Memory B cell (primary cell): ENCODE results near the gene BEAN1.
"Not testable (repeated sequence)": the region's sequence is repeated elsewhere in the genome, so short reads cannot be mapped to it uniquely, and the experiment has no call there.

ENCODE experiments used
- ATAC-seq: fragments of 150-1000 bp; cut with Tn5 transposase; 2 replicates; pipeline ENCODE4 v1.10.0; 2021; ENCODE audit warnings: low read depth, mild to moderate bottlenecking, moderate library complexity
- DNase-seq, 2 donors: peaks; one replicate each; pipeline ENCODE4 v3.0.0; 2022; ENCODE audit warnings: low spot score in 2 of 2
- H3K27ac Mint-ChIP-seq: one replicate; pipeline ENCODE4 v1.8.0; 2022; ENCODE audit warnings: mild to moderate bottlenecking, moderate library complexity, mixed read lengths
- H3K27me3 Mint-ChIP-seq: one replicate; pipeline ENCODE4 v1.8.0; 2022; ENCODE audit warnings: mixed read lengths
- H3K36me3 Mint-ChIP-seq: one replicate; pipeline ENCODE4 v1.8.0; 2022; ENCODE audit warnings: mild to moderate bottlenecking, mixed read lengths
- H3K4me1 Mint-ChIP-seq: one replicate; pipeline ENCODE4 v1.8.0; 2022; ENCODE audit warnings: mixed read lengths
- H3K4me3 Mint-ChIP-seq: one replicate; pipeline ENCODE4 v1.8.0; 2022; ENCODE audit warnings: mild to moderate bottlenecking, moderate library complexity, mixed read lengths
- H3K9me3 Mint-ChIP-seq: one replicate; pipeline ENCODE4 v1.8.0; 2022; ENCODE audit warnings: mixed read lengths

The BEAN1 gene

DNA sequence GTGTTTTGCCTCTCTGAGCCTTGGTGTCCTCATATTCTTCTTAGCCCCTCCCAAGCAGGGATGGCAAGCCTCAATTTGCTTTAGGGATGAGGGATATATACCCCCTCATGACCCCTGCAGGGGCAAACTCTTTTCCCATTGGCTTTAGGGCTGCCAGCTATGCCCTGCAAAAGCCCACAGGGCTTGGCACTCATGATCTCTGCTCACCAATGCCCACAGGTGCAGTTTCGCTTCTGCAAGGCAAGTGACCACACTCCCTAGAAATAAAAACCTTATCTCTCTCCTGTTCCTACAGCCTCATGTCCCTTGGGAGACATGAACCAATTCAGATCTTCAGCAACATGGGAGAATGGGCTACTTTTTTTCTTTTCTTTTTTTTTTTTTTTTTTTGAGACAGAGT lies 8.8 kb downstream of the BEAN1 start:
- H3K4me1 Mint-ChIP-seq, result no peaks in the 10 kb centered on the region
- no peak overlapping the region for H3K27ac Mint-ChIP-seq
- DNase-seq (no peak), ATAC-seq (no peak)
- H3K27me3 Mint-ChIP-seq, result peaks cover 28% of the 10 kb centered on the region
- H3K4me3 Mint-ChIP-seq, result no peak overlapping the region
- no peaks in the 10 kb centered on the region for H3K36me3 Mint-ChIP-seq
- no peaks in the 10 kb centered on the region for H3K9me3 Mint-ChIP-seq

DNA sequence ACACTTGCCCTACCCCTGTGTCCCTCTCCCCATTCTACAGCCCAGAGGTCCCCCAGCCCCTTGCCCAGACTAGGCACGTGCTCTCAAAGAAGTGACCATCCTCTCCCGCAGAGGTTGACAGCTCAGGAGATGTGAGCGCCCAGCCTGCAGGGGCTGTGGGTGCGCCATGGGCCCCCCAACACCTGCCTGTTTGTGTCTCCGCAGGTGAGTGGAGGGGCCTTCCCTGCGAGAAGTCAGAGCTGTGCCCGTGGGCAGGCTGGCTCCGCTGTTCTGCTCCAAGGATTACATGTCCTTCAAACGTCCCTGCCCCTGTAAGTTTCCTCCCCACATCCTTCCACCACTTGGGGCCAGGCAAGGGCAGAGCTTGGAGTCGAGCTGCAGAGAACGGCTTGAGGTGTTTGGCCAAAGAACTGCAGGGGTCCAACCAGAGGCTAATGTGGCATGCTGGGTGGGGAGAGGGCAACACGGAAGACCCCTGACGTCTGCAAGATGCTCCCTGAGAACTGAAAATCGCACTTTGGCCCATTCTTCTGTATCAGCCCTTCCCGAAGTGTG lies 10.4 kb downstream of the BEAN1 start:
- Mint-ChIP-seq H3K27ac (no peak overlapping the region), H3K27me3 (peaks cover 29% of the 10 kb centered on the region), H3K9me3 (no peaks in the 10 kb centered on the region), H3K4me3 (no peak overlapping the region), H3K36me3 (no peaks in the 10 kb centered on the region), H3K4me1 (no peaks in the 10 kb centered on the region)
- DNase-seq, result no peak
- ATAC-seq, result no peak

DNA sequence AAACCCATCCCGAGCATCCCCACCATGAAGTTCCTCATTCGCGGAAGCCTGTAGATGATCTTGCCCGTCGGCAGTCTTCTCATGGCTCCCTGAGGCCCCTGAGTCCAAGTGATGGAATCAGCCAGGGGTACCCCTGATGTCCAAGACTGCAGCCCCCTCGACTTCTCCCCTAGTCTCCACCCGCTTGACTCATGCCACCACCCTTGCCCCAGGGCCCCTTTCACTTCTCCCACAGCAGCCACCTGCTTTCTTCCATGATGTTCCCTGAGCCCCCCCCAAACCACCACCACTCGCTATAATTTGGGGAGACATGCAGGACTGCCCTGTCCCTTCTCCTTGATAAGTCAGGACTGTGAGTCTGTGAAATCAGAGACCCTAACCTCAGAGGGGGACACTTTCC lies 11.4 kb downstream of the BEAN1 start:
- ATAC-seq (no peak), DNase-seq (no peak)
- Mint-ChIP-seq H3K27me3 (peaks cover 22% of the 10 kb centered on the region), H3K4me1 (no peaks in the 10 kb centered on the region), H3K4me3 (no peak overlapping the region), H3K27ac (no peak overlapping the region), H3K9me3 (no peaks in the 10 kb centered on the region), H3K36me3 (no peaks in the 10 kb centered on the region)

DNA sequence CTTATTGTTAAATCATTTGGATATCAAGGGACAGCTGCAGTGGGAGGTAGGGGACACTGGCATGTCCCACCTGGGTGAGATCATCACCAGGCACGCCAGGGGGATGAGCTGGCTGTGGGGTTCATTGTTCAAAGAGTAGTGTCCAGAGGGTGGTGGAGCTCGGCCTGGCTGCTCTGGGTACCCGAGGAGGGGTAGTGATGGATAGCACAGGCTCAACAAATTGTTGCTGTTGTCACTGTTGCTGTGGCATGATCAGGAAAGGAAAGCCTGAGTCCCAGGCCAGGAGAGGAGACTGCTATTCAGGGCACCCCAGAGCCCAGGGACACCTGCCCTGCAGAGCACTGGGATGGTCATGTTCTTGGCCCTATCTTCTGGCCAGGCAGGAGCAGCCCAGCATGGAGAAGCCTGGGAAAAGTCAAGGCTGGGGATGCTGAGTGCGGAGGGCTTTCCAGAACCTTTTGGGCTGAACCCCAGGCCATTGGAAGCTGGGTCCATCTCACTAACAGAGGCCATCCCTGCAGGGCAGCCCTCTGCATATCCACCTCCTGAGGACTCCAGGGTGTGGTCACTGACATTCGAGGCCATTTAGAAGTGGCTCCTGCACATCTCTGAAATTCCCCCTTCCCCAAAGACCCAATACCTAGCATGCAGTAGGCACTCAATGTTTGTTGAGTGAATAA lies 12.1 kb downstream of the BEAN1 start:
- Mint-ChIP-seq H3K4me3 (no peak overlapping the region), H3K4me1 (no peaks in the 10 kb centered on the region), H3K27ac (no peak overlapping the region), H3K9me3 (no peaks in the 10 kb centered on the region), H3K36me3 (no peaks in the 10 kb centered on the region), H3K27me3 (peaks cover 24% of the 10 kb centered on the region)
- DNase-seq, result no peak
- ATAC-seq, result no peak

GRCh38 chr16:66440271-66440802 lies 13.2 kb downstream of the BEAN1 start:
- Mint-ChIP-seq H3K4me3 (no peak overlapping the region), H3K27ac (no peak overlapping the region), H3K27me3 (peaks cover 25% of the 10 kb centered on the region), H3K36me3 (no peaks in the 10 kb centered on the region), H3K9me3 (no peaks in the 10 kb centered on the region), H3K4me1 (no peaks in the 10 kb centered on the region)
- DNase-seq, result no peak
- ATAC-seq, result no peak

DNA sequence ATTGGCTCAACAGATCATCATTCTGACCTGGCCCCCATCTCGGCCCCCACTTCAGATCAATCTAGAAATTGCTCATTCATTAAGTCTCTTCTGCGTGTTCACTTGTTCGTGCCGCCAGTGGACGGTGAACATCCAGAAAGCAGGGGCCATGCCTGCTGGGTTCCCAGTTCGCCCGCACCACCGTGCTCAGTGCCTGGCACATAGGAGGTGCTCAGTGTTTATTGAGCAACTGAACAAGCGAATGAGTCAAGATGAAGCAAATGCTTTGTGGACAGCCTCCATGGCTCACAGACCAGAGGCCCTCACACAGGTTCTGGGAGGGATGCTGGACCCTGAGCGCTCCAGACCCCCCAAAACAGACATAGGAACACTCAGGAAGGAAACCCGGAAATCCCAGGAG lies 13.9 kb downstream of the BEAN1 start:
- Mint-ChIP-seq H3K9me3 (no peaks in the 10 kb centered on the region), H3K4me1 (no peaks in the 10 kb centered on the region), H3K4me3 (no peak overlapping the region), H3K27me3 (peaks cover 28% of the 10 kb centered on the region), H3K36me3 (no peaks in the 10 kb centered on the region), H3K27ac (no peak overlapping the region)
- ATAC-seq (no peak), DNase-seq (no peak)

- no peak for DNase-seq
- no peak for ATAC-seq
- no peaks in the 10 kb centered on the region for H3K9me3 Mint-ChIP-seq
- H3K4me3 Mint-ChIP-seq, result no peak overlapping the region
- H3K4me1 Mint-ChIP-seq, result no peaks in the 10 kb centered on the region
- no peak overlapping the region for H3K27ac Mint-ChIP-seq
- no peaks in the 10 kb centered on the region for H3K36me3 Mint-ChIP-seq
- peaks cover 31% of the 10 kb centered on the region for H3K27me3 Mint-ChIP-seq
These were observed 14.7 kb downstream of the BEAN1 start for GRCh38 chr16:66441586-66442375.

DNA sequence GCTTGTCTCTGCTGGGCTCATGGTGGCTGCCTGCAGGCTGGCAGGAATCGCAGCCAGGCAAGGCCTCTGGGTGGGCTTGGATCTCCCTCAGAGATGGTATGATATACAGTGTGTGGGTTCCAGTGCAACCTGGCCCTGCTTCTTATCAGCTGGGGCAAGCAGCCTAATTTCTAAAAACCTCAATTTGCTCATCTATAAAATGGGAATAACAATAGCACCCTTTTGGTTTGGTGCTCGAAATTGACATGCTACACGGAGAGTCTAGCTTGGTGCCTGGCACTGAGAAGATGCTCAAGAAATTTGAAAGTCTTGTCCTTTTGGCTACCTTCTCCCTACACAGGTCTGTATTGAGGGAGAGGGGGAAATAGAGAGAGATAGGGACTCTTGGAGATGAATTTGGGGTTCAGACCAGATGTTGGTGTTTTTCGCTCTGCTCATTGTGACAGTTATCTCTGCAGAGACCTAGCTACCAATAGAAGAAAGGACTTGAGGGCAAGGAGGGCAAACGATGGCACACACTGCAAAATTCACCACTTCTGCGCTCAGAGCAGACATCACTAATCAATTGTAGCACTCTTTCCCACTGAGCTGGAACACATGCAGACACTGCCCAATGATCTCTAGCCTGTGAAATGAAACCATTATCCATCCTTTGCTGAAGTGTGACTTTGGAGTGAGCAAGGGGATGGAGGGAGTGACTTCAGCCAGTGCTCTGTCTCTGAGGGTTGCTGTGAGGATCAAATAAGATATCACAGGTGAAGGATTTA lies 15.6 kb downstream of the BEAN1 start:
- no peak for ATAC-seq
- Mint-ChIP-seq H3K4me1 (no peaks in the 10 kb centered on the region), H3K4me3 (no peak overlapping the region), H3K27ac (no peak overlapping the region), H3K9me3 (no peaks in the 10 kb centered on the region), H3K36me3 (no peaks in the 10 kb centered on the region), H3K27me3 (peaks cover 30% of the 10 kb centered on the region)
- DNase-seq, result no peak

DNA sequence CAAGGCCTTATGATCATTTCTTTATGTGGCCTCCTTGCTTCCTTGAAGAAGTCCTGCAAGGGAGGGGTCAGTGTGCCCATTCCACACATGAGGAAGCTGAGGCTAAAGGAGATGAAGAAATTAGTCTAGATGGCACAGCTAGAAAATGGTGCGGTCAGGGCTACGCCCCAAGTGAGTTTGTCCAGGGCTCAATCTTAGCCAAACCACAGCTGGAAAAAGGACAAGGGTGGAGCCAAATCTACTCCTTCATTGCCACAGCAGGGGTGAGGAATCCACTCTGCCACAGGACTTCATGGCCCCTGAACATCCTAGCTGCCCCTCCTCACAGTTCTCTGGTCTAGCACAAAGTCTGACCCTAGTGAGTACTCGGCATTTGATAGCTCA lies 16.2 kb downstream of the BEAN1 start:
- Mint-ChIP-seq H3K9me3 (no peaks in the 10 kb centered on the region), H3K36me3 (no peaks in the 10 kb centered on the region), H3K27me3 (peaks cover 27% of the 10 kb centered on the region), H3K4me3 (no peak overlapping the region), H3K4me1 (no peaks in the 10 kb centered on the region), H3K27ac (no peak overlapping the region)
- DNase-seq (no peak), ATAC-seq (no peak)

DNA sequence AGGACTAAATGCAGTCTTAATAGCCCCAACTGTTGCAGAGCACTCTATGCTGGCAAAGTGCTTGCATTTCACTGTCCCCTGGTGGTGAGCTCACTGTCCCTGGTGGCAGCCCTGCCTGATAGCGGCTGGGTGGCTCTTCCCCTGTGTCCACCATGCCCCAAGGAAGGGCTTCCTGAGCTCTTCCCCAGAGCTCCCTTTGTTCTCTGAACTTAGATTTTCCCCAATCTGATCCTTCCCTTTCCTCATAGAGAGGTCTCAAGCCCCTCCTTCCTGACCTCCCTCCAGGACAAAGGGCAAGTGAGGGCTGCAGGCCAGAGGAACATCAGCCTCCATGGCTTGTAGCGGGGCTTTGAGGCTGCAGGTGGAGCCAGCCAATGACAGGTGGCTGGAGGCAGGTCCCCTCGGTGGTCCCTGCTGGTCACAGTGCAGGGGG lies 17.0 kb downstream of the BEAN1 start:
- no peaks in the 10 kb centered on the region for H3K9me3 Mint-ChIP-seq
- DNase-seq (no peak), ATAC-seq (no peak)
- no peaks in the 10 kb centered on the region for H3K4me1 Mint-ChIP-seq
- H3K27ac Mint-ChIP-seq, result no peak overlapping the region
- H3K4me3 Mint-ChIP-seq, result no peak overlapping the region
- H3K36me3 Mint-ChIP-seq, result no peaks in the 10 kb centered on the region
- H3K27me3 Mint-ChIP-seq, result peaks cover 21% of the 10 kb centered on the region

GRCh38 chr16:66446737-66447136 lies 19.6 kb downstream of the BEAN1 start:
- Mint-ChIP-seq H3K9me3 (no peaks in the 10 kb centered on the region), H3K27ac (no peak overlapping the region), H3K4me3 (no peak overlapping the region), H3K36me3 (no peaks in the 10 kb centered on the region), H3K27me3 (peaks cover 13% of the 10 kb centered on the region), H3K4me1 (no peaks in the 10 kb centered on the region)
- no peak for DNase-seq
- ATAC-seq, result no peak

GRCh38 chr16:66447491-66447890 lies 20.4 kb downstream of the BEAN1 start:
- Mint-ChIP-seq H3K36me3 (no peaks in the 10 kb centered on the region), H3K4me1 (no peaks in the 10 kb centered on the region), H3K4me3 (no peak overlapping the region), H3K9me3 (no peaks in the 10 kb centered on the region), H3K27me3 (peaks cover 13% of the 10 kb centered on the region), H3K27ac (no peak overlapping the region)
- DNase-seq (no peak), ATAC-seq (no peak)

- no peak for ATAC-seq
- no peaks in the 10 kb centered on the region for H3K27me3 Mint-ChIP-seq
- no peak overlapping the region for H3K4me3 Mint-ChIP-seq
- no peaks in the 10 kb centered on the region for H3K9me3 Mint-ChIP-seq
- no peak for DNase-seq
- H3K36me3 Mint-ChIP-seq, result no peaks in the 10 kb centered on the region
- H3K27ac Mint-ChIP-seq, result no peak overlapping the region
- no peaks in the 10 kb centered on the region for H3K4me1 Mint-ChIP-seq
These were observed 24.5 kb downstream of the BEAN1 start for GRCh38 chr16:66451548-66451947.

DNA sequence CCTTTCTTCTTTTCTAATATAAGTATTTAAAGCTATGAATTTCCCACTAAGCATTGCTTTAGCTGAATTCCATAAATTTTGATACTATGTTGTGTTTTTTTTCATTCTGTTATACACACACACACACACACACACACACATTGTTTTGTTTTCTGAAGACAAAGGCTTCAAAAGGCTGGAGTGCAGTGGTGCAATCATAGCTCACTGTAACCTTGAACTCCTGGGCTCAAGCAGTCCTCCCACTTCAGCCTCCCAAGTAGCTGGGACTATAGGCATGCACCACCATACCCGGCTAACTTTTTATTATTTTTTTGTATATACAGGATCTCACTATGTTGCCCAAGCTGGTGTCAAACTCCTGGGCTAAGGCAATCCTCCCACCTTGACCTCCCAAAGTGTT lies 26.1 kb downstream of the BEAN1 start:
- not testable (repeated sequence) for ATAC-seq, DNase-seq, H3K27ac Mint-ChIP-seq, H3K27me3 Mint-ChIP-seq, H3K4me1 Mint-ChIP-seq, H3K4me3 Mint-ChIP-seq, H3K36me3 Mint-ChIP-seq, H3K9me3 Mint-ChIP-seq
